MV-4-11 (cell line): ENCODE results near the gene SRSF2.
"Not testable (repeated sequence)": the region's sequence is repeated elsewhere in the genome, so short reads cannot be mapped to it uniquely, and the experiment has no call there.

Experiments
- DNase-seq: peaks from one replicate; lab custom pipeline; 2025; lab: John Stamatoyannopoulos, UW

The SRSF2 gene

GRCh38 chr17:76720941-76721340 is 16.2 kb downstream of the SRSF2 start:
- DNase-seq = no peak

- DNase-seq = no peak
These were observed 16.9 kb downstream of the SRSF2 start for GRCh38 chr17:76720211-76720610.

- no peak for DNase-seq
These were observed 18.6 kb downstream of the SRSF2 start for GRCh38 chr17:76718516-76718915.

GRCh38 chr17:76716839-76717215 is 20.3 kb downstream of the SRSF2 start:
- peak; percentile 10 for DNase-seq

GRCh38 chr17:76716146-76716838 is 20.8 kb downstream of the SRSF2 start:
- peak; percentile 99 for DNase-seq

- no peak for DNase-seq
These were observed 21.7 kb downstream of the SRSF2 start for GRCh38 chr17:76715496-76715830.

- DNase-seq = peak; percentile 44
These were observed 22.2 kb downstream of the SRSF2 start for GRCh38 chr17:76714822-76715495.

GRCh38 chr17:76714336-76714735 is 22.8 kb downstream of the SRSF2 start:
- DNase-seq = no peak

GRCh38 chr17:76713765-76714164 is 23.4 kb downstream of the SRSF2 start:
- DNase-seq = no peak

- DNase-seq = not testable (repeated sequence)
These were observed 24.8 kb downstream of the SRSF2 start for GRCh38 chr17:76712321-76712720.

- DNase-seq = peak; percentile 14
These were observed 26.1 kb downstream of the SRSF2 start, which contains the start of gene MXRA7 for GRCh38 chr17:76710863-76711611. Gene MXRA7, minus strand, starts transcription at chr17:76710965. Its CDS starts 19 bp downstream, at chr17:76710946.

GRCh38 chr17:76709951-76710862 is 26.9 kb downstream of the SRSF2 start:
- not testable (repeated sequence) for DNase-seq

GRCh38 chr17:76709077-76709950 is 27.8 kb downstream of the SRSF2 start:
- DNase-seq = no peak

- no peak for DNase-seq
These were observed 28.9 kb downstream of the SRSF2 start for GRCh38 chr17:76707985-76708807.

- no peak for DNase-seq
These were observed 30.3 kb downstream of the SRSF2 start for GRCh38 chr17:76706817-76707216.

GRCh38 chr17:76704805-76705204 is 32.3 kb downstream of the SRSF2 start:
- DNase-seq = no peak

- DNase-seq = no peak
These were observed 34.0 kb downstream of the SRSF2 start for GRCh38 chr17:76702941-76703637.

GRCh38 chr17:76702076-76702475 is 35.1 kb downstream of the SRSF2 start:
- no peak for DNase-seq

GRCh38 chr17:76701471-76701967 is 35.6 kb downstream of the SRSF2 start:
- DNase-seq = no peak
